ENCODE results near the gene TIMM44.
"Not testable (repeated sequence)": the region's sequence is repeated elsewhere in the genome, so short reads cannot be mapped to it uniquely, and the experiment has no call there.

Gene TIMM44

DNA sequence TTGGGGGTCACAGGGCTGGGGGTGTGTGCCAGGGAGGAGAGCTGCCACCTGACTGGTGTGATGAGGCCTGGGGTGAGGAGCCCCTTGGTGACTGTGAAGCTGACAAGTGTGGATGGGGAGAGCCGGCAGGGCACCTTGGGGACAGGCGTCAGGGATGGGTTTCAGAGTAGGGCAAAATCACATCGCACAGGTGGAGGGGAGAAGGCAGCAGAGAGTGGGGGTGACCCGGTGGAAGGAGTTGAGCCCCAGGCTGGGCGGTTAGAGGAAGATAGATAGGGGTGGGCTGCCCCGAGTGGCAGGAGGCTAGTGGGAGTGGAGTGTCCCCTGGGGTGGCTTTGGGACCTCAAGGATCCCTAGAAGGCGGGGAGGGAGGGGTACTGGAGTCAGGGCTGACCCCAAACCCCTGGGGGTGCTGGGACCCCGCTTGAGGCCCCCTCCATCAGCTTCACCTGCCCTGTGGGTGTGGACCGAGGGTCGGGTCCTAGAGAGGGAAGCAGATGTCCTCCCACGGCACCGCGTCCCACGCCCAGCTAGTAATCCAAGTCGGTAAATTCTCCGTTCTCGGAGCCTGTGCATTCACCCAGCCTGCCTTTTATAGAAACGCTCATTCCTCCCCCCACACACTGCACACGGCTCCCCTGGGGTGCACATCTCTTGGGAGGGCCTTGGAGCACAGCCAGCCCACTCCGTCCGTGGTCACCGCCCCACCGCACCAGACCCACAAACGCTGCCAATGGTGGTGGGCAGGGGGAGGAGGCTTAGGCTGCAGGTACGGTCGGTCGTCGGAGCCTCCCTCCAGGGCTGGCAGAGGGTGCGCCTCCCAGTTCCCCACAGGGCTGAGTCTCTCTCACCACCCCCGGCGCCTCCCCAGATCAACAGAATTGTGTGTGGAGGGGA, 19.9 kb downstream of the TIMM44 start:
- DNase-seq, result no peak

DNA sequence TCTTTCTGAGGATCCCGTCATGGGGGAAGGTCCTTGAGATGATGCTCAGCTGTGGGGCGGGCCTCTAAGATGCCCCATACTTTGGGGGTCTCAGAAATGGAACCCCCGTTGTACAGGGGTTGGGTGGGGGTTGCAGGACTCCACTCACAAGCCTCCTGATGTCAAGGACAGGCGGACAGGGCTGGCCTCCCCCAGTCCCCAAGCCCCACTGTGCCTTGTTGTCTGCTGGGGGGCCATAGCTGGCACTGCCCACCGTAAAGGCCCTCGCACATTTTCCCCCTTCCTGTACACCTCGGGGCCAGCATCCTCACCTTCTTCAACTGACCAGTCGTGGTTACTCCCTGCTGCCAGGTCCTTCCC, 20.6 kb downstream of the TIMM44 start:
- DNase-seq, result no peak

DNA sequence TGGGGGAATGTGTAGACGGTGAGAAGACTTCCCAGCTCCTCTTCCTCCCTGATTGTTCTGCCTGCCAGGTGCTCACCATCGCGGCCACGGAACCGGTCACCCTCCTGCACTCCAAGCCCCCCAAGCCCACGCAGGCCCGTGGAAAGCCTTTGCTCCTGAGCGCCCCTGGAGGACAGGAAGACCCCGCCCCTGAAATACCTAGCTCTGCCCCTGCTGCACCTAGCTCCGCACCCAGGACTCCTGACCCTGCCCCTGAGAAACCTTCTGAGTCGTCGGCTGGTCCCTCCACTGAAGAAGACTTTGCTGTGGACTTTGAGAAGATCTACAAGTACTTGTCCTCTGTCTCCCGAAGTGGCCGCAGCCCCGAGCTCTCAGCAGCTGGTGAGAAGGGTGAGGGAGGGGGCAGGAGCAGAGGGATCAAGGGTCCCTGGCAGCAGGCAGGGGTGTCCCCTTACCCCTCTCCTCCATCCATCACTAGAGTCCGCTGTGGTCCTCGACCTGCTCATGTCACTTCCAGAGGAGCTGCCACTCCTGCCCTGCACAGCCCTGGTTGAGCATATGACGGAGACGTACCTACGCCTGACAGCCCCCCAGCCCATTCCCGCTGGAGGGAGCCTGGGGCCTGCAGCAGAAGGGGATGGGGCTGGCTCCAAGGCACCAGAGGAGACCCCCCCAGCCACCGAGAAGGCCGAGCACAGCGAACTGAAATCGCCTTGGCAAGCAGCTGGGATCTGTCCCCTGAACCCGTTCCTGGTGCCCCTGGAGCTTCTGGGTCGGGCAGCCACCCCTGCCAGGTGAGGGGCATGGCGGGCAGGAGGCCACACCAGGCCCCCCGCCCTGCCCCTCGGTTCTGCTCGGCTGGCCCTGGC, 21.3 kb downstream of the TIMM44 start:
- no peak for DNase-seq

DNA sequence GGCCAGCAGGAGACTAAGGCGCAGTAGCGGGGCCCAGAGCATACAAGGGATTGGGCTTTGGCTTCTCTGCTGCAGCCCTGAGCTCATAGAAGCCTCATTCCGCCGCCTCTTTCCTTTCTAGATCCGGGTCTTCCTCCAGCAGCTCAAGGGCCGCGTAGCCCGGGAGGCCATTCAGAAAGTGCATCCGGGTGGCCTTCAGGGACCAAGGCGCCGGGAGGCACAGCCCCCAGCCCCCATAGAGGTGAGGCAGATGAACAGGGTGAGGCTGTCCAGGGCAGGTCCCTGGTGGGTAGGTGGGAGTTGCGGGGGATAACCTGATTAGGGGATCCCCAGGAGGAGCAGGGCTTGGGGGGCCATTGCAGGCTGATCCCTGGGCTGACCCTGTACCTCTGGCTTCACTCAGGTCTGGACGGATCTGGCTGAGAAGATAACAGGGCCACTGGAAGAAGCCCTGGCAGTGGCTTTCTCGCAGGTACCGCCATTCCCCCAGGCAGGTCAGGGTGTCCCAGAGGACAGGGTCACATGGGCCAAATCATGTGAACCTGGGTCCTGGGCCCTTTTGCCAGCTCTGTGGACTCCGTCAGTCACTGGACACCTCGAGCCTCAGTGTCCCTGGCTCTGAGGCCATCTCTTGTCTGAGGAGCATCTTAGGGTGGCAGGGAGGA, 22.0 kb downstream of the TIMM44 start:
- no peak for DNase-seq

DNA sequence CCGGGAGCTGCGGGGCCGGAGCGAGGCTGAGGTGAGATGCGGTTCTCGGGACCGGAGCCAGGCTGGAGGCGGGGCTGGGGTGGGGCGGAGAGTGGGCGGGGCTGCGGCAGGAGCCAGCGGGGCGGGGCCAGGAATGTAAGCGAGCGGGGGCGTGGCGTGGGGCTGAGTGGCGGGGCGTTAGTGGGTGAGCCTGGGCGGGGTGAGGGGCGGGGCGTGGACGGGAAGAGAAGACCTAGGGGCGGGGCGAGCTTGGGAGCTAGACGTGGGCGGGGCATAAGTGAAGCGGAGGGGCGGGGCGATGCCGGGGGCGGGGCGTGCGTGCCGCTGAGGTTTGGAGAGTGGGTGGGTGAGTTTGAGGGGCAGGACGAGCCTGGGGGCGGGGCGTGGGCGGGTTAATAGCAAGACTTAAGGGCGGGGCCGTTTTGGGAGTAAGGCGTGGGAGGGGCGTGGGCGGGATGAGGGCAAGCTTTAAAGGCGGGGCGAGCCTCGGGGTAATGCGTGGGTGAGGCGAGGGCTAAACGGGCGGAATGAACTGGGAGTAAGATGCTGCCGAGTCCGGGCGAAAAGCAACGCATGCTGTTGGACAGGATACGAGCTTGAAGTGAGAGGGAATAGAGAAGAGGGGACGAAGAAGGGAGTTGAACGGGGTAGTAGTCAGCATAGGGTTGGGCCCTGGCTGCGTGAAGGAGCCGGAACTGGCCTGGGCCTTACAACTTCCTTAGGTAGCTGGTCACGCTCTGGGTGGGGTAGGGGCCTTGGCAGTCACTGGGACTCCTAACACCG, 22.8 kb downstream of the TIMM44 start:
- peak; percentile 100 for DNase-seq

DNA sequence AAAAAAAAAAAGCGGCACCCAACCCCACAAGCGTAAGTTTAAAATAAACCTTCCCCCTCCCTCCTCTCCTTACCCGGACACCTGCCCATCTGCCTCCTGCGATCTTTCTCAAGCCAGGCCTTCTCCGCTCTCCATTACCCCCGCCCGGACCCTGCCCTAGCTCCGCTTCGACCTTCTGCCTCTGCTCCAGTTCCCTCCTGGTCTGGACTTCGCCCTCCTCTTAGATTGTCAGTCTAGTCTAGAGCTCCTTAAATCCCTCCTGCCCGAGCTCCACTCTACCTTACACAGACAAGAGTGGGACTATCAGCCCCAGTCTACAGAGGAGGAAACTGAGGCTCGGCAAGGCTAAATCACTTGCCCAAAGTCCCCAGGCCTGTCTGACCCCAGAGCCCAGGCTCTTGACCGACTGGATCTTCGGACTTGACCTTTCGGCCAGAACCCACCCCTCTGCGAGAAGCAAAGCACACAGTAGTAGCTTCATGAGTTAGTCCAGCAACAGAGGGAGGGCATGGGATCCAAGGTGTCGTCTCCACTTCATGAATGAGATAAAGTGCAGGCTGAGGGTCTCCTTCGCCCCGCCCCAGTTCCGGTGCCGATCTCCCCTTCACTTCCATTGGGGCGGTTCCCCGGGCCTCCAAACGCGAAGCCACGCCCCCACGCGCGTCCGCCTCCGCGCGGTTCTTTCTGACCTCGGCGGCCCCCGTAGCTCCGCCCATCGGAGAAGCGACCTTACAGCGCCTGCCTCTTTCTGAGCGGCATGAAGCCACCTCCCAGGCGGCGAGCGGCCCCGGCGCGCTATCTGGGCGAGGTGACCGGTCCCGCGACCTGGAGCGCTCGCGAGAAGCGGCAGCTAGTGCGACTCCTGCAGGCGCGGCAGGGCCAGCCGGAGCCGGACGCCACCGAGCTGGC, 23.6 kb downstream of the TIMM44 start, which contains the start of gene SNAPC2:
Gene SNAPC2 (plus strand): TSS at position 729 of the 909 bp plus-strand sequence. CDS start 29 bp downstream, at position 758.
- DNase-seq, result peak; percentile 96

DNA sequence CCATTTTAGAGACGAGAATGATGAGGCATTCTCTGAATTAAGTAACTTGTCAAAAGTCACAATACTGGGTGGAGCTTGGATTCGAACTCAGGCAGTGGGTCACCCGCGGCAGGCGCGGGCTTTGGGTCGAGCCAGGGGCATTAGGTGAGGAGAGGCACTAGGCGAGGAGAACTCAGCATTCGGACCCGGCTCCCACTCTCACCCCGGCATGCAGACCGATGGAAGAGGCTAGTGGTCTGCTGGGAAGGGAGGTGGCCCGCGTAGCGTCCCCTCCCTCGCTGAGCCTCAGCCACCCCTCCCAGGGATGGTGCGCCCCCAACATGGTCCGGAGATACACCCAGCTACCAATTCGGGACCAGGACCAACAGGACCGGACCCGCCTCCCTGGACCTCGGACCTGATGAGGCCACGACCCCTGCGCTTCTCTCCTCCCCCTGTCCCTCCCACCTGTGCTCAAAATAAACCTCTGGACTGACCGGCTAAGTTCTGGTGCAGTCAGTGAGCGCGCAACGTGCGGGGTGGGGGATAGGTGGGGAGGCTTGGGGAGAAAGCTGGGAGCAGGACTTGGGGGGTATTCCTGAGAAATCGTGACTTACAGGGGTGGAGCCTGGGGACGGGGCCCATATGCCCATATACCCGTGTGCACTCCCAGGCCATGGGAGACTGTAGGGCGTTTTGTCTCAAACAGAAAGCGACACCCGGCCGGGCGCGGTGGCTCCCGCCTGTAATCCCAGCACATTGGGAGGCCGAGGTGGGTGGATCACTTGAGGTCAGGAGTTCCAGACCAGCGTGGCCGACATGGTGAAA, 24.6 kb downstream of the TIMM44 start:
- no peak for DNase-seq

DNA sequence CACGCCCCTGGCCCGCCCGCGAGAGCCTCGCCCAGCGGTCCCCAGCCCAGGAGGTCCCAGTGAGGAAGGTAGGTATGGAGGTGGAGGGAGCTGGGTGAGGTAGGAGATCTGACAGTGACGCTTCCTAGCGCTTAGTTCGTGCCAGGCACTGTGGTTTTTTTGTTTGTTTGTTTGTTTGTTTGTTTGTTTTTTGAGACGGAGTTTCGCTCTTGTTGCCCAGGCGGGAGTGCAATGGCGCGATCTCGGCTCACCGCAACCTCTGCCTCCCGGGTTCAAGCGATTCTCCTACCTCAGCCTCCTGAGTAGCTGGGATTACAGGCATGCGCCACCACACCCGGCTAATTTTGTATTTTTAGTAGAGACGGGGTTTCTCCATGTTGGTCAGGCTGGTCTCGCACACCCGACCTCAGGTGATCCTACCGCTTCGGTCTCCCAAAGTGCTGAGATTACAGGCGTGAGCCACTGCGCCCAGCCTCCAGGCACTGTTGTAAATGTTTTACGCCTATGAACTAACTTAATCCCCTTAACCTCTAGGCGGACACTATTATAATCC, 25.3 kb downstream of the TIMM44 start:
- not testable (repeated sequence) for DNase-seq

DNA sequence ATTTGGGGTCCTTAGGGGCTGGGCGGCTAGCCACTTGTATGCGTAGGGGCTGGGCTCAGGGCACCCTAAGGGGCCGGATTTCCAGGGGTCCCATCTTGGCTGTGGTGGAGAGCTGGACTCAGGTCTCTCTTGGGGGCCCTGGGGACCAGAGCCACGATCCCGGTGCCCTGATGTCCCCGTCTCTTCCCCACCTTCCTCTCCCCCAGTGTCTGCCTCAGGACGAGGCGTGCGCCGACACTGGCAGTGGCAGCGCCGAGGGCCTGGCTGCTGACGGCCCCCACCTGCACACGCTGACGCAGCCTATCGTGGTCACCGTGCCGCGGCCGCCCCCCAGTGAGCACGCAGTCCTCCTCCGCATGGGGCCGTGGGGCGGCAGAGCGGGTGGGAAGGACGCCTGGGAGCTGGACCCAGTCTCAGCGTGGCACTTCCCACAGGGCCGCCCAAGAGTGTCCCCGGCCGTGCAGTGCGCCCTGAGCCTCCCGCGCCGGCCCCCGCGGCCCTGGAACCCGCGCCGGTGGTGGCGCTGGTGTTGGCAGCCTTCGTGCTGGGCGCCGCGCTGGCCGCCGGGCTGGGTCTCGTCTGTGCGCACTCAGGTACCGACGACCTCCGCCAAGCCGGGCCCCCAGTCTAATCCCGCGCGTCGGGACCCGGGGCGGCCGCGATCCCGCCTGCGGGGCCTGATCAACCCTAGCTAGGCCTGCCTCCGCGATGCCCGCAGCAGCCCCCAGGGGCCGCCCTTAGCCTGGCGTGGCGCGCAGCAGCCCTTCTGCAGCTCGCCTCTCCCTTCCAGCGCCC, 26.0 kb downstream of the TIMM44 start:
- DNase-seq, result peak; percentile 60

DNA sequence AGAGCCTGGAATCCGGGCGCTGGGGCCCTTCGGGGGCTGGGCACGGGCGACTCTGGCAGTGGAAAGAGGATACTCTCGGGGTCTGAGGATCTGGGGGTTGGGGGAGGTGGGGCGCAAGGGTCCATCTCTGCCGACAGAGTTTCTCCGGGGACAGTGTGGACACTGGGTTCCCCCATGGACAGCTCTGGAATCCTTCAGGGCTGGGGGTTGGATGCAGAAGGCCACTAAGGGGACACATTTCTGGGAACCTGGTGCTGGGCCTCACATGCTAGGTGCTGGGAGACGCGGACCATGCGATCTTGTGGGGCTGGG, 26.6 kb downstream of the TIMM44 start:
- DNase-seq, result no peak

DNA sequence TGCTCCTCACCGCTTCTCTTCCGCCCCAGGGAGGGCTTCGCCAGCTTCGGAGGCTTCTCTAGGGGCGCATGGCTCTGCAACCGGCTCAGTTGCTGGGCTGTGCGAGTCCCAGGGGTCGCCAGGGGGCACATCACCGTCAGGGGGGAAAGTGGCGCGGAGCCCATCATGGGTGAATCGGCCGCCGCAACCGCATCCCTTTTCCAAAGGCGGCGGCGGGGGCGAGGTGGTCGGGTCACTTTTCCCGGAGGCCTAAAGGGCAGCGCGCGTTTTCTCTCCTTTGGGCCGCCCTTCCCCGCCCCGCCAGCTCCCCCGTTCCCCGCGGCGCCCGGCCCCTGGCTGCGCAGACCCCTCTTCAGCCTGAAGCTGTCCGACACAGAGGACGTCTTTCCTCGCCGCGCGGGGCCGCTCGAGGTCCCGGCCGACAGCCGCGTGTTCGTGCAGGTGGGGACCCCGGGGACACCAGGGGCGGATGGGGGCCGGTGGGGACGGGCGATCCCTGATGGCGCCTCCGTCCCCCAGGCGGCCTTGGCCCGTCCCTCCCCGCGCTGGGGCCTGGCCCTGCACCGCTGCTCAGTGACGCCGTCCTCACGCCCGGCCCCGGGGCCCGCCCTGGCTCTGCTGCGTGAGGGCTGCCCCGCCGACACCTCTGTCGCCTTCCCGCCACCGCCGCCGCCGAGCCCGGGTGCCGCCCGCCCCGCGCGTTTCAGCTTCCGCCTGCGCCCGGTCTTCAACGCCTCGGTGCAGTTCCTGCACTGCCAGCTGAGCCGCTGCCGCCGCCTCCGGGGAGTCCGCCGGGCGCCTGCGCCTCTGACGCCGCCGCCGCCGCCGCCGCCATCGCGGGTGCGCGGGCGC, 27.1 kb downstream of the TIMM44 start:
- DNase-seq, result peak; percentile 44

DNA sequence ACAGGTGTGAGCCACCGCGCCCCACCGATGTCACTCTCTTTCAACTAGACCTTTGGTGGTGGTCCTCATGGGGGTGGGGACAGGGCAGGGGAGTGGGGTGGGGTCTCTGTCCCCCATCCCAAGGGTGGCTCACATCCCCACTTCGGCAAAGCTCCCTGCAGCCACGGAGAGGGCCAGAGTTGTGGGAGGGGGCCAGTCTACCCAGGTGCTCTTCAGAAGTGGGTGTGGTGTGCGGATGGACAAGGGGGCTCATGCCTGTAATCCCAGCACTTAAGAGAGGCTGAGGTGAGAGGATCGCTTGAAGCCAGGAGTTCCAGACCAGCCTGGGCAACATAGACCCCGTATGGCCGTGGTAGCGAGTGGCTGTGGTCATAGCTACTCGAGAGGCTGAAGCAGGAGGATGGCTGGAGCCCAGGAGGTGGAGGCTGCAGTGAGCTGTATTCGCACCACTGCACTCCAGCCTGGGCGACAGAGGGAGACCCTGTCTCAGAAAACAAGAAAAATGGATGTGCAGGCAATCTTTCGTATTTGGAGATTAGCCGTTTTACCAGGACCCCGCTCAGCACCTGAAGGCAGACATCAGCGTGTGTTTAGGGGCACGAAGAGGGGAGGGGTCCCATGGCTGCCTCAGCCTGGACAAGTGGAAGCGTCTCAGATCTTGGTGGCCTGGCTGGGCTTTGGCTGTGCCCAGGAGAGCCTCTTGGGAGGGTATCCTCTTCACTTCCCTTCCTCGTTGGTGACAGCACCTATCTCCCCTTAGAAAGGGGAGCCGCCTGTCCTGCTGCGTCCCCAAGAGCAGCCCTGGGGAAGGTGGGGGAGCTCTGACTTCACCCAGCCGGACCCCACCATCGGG, 28.0 kb downstream of the TIMM44 start:
- DNase-seq, result no peak

DNA sequence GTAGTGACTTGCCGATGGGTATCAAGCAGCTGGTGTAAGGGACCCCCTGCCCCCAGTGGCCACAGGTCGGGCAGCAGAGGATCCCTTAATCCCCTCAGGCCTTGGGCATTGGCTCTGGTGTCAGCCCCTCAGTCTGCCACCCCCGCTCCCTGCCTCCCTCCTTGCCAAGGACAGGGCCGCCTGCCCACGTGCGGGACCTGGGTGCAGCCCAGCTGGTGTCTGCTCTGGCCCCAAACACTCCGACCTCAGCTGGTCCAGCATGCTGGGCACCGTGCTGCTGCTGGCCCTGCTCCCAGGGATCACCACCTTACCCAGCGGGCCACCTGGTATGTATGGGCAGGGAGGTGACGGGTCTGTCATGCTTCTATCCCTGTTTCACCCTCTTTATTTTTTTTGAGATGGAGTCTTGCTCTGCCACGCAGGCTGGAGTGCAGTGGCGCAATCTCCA, 28.8 kb downstream of the TIMM44 start, which contains the start of gene TGFBR3L:
Gene TGFBR3L (plus strand): TSS at position 233 of the 448 bp plus-strand sequence.
- no peak for DNase-seq

DNA sequence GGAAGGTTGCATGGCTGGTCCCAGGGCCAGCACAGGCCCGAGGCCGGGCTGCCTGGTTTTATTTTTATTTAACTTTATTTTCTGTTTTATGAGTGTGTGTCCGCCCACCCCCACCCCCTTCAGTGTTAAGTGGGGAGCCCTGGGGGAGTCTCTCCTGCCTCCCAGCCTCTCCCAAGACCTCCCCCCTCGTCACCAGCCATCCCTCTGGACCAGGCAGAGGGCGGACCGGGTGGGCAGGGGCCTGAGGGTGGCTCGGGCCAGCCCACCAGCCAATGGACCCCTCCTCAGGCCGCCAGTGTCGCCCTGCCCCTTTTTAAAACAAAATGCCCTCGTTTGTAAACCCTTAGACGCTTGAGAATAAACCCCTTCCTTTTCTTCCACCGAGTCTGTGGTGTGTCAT, 29.4 kb downstream of the TIMM44 start:
- DNase-seq, result no peak

DNA sequence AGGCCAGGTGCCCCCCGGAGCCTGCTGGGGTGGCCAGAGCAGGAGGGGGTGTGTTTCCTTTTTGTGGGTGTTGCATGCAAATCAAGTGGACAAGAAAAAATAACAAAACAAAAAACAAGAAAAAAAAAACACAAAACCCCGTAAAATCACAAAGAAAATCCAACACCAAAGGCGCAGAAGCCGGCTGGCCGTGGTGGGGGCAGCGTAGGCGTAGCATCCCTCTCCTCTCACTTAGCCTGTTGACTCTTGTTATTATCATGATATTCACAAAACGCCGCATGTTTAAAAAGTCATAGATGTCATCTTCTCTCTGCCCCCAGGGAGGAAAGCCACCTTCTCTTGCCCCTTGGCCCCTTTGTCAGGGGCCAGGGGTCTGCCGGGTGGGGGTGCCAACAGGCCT, 29.8 kb downstream of the TIMM44 start:
- no peak for DNase-seq

DNA sequence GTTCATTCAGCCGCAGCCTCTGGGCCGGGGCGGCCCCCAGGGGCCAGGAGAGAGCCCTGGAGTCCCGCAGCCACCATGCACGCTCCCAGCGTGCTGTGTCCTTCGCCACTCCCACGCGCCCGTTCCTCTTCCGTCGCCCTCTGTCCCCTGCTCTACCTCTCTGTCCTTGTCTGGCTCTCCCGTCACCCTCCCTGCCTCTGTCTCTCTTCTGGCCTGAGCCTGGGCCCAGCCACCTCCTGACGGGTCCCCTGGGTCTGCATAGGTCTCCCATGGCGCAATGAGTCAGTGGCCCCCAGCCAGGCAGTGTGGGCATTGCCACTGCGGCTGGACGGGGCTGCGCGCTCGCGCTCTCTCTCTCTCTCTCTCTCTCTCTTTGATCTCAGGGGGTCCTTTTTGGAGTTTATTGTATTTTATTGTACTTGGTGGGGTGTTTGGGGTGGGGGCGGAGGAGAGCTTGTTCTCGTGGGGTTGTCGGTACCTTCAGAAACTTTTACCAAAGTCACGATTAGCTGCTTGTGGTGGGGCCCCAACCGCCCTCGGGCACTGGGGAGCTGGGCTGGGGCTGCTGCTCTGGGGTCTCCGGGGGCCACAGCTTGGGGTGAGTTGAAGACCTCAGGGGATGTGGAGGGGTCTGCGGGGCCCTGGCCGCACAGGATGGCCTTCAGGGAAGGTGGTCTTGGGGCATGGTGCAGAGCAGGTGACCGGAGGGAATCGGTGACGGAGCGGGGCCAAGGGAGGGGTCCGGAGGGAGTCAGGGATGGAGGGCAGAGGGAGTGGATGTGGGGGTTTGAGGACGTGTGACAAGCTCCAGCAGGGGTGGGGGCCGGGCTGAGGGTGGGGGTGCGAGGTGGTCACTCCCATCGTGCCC, 30.5 kb downstream of the TIMM44 start:
- DNase-seq, result no peak
